Measurements from ENCODE around the gene AFF1. TPM values are rescaled to one million over a fixed set of nuclear protein-coding genes. Genes with fewer than 3 reads are reported as not detected.

Gene AFF1
- total and polyA plus RNA-seq, 5 experiments from 2014 or later = 9.0 to 55.8 (median 13.7) TPM

Other genes with a start within 250 kb of the AFF1 start
- gene SLC10A6, start 85.6 kb upstream of the AFF1 start, total RNA-seq = under 1 TPM in 1 of 2 experiments, not detected in 1; 0.25 TPM
- gene SLC10A6, start 85.6 kb upstream of the AFF1 start, polyA plus RNA-seq = not detected
- gene C4orf36, start 42.6 kb upstream of the AFF1 start, total RNA-seq = not detected
- gene C4orf36, start 42.6 kb upstream of the AFF1 start, polyA plus RNA-seq = not detected

All from naive thymus-derived CD8-positive, alpha-beta T cell (primary cell).